Naive B cell (primary cell): Measurements from ENCODE around the gene SPATA4. TPM values are rescaled to one million over a fixed set of nuclear protein-coding genes. Genes with fewer than 3 reads are reported as not detected.
"Not testable (repeated sequence)": the region's sequence is repeated elsewhere in the genome, so short reads cannot be mapped to it uniquely, and the experiment has no call there.

ENCODE experiments used
- ATAC-seq, 2 donors: fragments of 150-1000 bp; cut with Tn5 transposase; 2 replicates each; pipeline ENCODE4 v1.10.0; 2021; ENCODE audit warnings: low read depth in 2 of 2, mild to moderate bottlenecking in 2 of 2, moderate library complexity in 2 of 2
- DNase-seq: peaks from one replicate; pipeline ENCODE4 v3.0.0; 2022
- H3K27ac Mint-ChIP-seq, 6 donors: one replicate each; pipeline ENCODE4 v1.8.0; 2020 to 2022; ENCODE audit warnings: mild to moderate bottlenecking in 6 of 6, mixed read lengths in 6 of 6, moderate library complexity in 5 of 6, inconsistent platforms in 2 of 6
- H3K27me3 Mint-ChIP-seq, 3 donors: one replicate each; pipeline ENCODE4 v1.8.0; 2021 to 2022; ENCODE audit warnings: mixed read lengths in 3 of 3, mild to moderate bottlenecking in 1 of 3
- H3K36me3 Mint-ChIP-seq, 2 donors: one replicate each; pipeline ENCODE4 v1.8.0; 2020 to 2022; ENCODE audit warnings: mixed read lengths in 2 of 2, inconsistent platforms in 1 of 2, mild to moderate bottlenecking in 1 of 2
- H3K4me1 Mint-ChIP-seq, 3 donors: one replicate each; pipeline ENCODE4 v1.8.0; 2020 to 2022; ENCODE audit warnings: mixed read lengths in 3 of 3, inconsistent platforms in 1 of 3, mild to moderate bottlenecking in 1 of 3, moderate library complexity in 1 of 3
- H3K4me3 Mint-ChIP-seq, 8 donors: one replicate each; pipeline ENCODE4 v1.8.0; 2020 to 2022; ENCODE audit warnings: mild to moderate bottlenecking in 8 of 8, mixed read lengths in 8 of 8, moderate library complexity in 8 of 8, inconsistent platforms in 2 of 8
- H3K9me3 Mint-ChIP-seq, 7 donors: one replicate each; pipeline ENCODE4 v1.8.0; 2020 to 2022; ENCODE audit warnings: mixed read lengths in 7 of 7, mild to moderate bottlenecking in 5 of 7, inconsistent platforms in 2 of 7, moderate library complexity in 1 of 7
- polyA plus RNA-seq, 6 donors: library from polyadenylated mRNA; unstranded; fragments of 300-500 nt; fragmentation: Illumina TruSeq; gene quantifications; one replicate each; pipeline ENCODE4 v1.2.3, GENCODE V29; 2021; ENCODE audit warnings: low read depth in 6 of 6

The SPATA4 gene
- polyA plus RNA-seq, result not detected

DNA sequence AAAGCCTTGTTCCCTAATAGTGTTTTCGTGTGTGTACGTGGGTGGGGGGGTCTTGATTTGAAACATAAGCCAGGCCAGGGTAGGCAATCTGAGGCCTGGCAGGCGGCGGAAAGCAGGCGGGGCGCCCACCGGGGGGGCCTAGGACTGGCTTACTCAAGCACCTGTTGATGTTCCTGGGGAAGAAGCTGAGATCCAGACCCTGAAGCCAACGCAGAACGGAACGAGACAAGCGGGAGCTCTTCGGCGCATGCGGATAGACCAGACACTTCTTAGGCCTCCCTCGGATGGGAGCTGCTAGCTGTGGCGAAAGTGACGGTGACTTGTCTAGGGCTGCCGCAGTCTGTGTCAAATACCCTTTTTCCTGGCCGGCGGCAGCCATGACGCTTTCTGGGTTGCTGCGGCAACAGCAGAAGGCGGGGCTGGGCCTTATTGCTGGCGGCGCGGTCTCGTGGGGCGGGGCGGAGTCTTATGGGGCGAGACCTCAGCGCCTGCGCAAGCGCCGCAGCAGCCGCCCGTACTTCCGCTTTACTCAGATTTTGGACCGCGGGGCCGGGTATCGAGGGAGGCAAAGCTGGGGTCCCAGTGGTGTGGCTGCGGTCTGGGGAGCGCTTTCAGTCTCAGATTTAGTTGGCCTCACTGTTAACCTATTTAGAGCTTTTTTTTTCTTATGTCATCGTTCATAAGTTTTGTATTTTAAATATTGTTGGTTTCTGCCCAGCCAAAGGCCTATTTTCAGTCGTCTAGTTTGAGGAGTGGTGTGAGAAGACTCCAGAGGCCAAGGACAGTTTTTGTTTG is at the start of gene SPATA4:
Gene SPATA4, minus strand, starts transcription at position 402 of the 795 bp plus-strand sequence. Its CDS starts 23 bp downstream, at position 379.
- H3K4me1 Mint-ChIP-seq, result peaks cover 10 to 12% (median 12%) of the 10 kb centered on the region in 3 donors
- ATAC-seq, result peak; percentile 94 to 97
- H3K36me3 Mint-ChIP-seq, result peaks cover 0 to 5% of the 10 kb centered on the region in 2 donors

DNA sequence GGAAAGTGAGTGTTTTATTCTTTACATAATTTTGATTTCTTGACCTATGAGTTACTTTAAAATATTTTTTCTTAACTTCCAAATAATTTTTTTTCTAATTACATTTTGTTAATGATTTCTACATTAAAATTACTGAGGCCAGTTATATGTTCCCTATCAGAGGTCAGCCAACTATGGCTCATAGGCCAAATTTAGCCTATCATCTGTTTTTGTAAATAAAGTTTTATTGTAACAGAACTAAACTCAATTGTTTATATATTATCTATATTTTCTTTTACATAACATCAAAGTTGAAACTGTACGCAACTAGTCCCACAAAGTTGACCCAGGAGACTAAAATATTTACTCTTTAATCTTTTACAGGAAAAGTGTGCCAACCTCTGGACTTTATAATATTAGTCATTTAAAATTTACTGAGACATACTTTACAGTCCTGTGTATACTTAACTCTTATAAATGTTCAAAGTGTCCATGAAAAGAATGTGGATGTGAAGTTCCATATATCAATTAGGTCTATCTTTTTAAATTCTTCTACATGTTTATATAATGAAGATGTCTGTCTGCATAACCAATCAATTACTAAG is 47.5 kb upstream of the SPATA4 start:
- no peak for ATAC-seq
- Mint-ChIP-seq H3K4me1 (no peaks in the 10 kb centered on the region), H3K9me3 (peaks cover 0 to 10% (median 0%) of the 10 kb centered on the region in 7 donors), H3K27me3 (peaks cover 0 to 3% (median 0%) of the 10 kb centered on the region in 3 donors), H3K27ac (no peak overlapping the region), H3K4me3 (no peak overlapping the region), H3K36me3 (no peaks in the 10 kb centered on the region)
- no peak for DNase-seq

More for the DNA sequence above, at the start of gene SPATA4:
- Mint-ChIP-seq H3K9me3 (peaks cover 0 to 2% (median 0%) of the 10 kb centered on the region in 7 donors), H3K27ac (peak within 1 kb of the TSS; percentile 72 to 98 (median 92)), H3K27me3 (peaks cover 9 to 32% (median 14%) of the 10 kb centered on the region in 3 donors), H3K4me3 (peak within 1 kb of the TSS; percentile 82 to 94 (median 87))
- peak; percentile 91 for DNase-seq

- ATAC-seq, result no peak
- Mint-ChIP-seq H3K4me1 (no peaks in the 10 kb centered on the region), H3K36me3 (no peaks in the 10 kb centered on the region)
These were observed 46.3 kb upstream of the SPATA4 start for GRCh38 chr4:176241703-176242102.

GRCh38 chr4:176238826-176239225 is 43.4 kb upstream of the SPATA4 start:
- Mint-ChIP-seq H3K27me3 (peaks cover 4 to 17% (median 7%) of the 10 kb centered on the region in 3 donors), H3K36me3 (no peaks in the 10 kb centered on the region), H3K9me3 (peaks cover 0 to 5% (median 0%) of the 10 kb centered on the region in 7 donors), H3K27ac (no peak overlapping the region), H3K4me1 (no peaks in the 10 kb centered on the region), H3K4me3 (no peak overlapping the region)
- DNase-seq (no peak), ATAC-seq (no peak)

More at GRCh38 chr4:176241703-176242102, 46.3 kb upstream of the SPATA4 start:
- Mint-ChIP-seq H3K4me3 (no peak overlapping the region), H3K27me3 (peaks cover 0 to 5% (median 3%) of the 10 kb centered on the region in 3 donors), H3K27ac (no peak overlapping the region), H3K9me3 (peaks cover 0 to 10% (median 0%) of the 10 kb centered on the region in 7 donors)
- no peak for DNase-seq

- H3K4me3 Mint-ChIP-seq, result no peak overlapping the region
- H3K36me3 Mint-ChIP-seq, result no peaks in the 10 kb centered on the region
- ATAC-seq, result no peak
These were observed 42.8 kb upstream of the SPATA4 start for GRCh38 chr4:176238157-176238610.

DNA sequence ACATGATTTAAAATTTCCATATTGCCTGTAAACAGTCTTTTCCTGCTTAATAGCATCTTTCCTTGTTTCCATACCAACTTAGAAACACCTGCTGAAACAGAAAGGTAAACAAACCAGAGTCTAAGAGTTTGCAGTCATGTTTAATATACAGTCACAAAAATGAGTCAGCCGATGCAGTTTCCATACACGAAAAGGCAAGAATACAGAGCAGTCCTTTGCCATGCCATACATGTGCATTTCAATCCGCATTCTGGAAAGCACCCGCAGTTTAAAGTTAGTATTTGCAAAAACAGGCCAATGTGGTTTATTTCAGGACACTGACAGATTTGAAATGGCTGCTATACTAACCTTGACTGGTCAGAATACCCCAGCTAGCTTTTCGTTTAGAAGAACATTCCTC is 41.6 kb upstream of the SPATA4 start:
- Mint-ChIP-seq H3K27ac (no peak overlapping the region), H3K36me3 (no peaks in the 10 kb centered on the region), H3K4me3 (no peak overlapping the region), H3K9me3 (peaks cover 0 to 5% (median 0%) of the 10 kb centered on the region in 7 donors), H3K27me3 (peaks cover 9 to 21% (median 14%) of the 10 kb centered on the region in 3 donors), H3K4me1 (no peaks in the 10 kb centered on the region)
- no peak for ATAC-seq
- DNase-seq, result no peak

More at GRCh38 chr4:176238157-176238610, 42.8 kb upstream of the SPATA4 start:
- Mint-ChIP-seq H3K27ac (no peak overlapping the region), H3K9me3 (peaks cover 0 to 5% (median 0%) of the 10 kb centered on the region in 7 donors), H3K4me1 (no peaks in the 10 kb centered on the region), H3K27me3 (peaks cover 4 to 21% (median 10%) of the 10 kb centered on the region in 3 donors)
- no peak for DNase-seq

GRCh38 chr4:176230836-176231235 is 35.5 kb upstream of the SPATA4 start:
- H3K9me3 Mint-ChIP-seq, result peaks cover 0 to 5% (median 0%) of the 10 kb centered on the region in 7 donors
- peaks cover 24 to 30% (median 26%) of the 10 kb centered on the region in 3 donors for H3K27me3 Mint-ChIP-seq
- H3K4me3 Mint-ChIP-seq, result no peak overlapping the region
- DNase-seq (no peak), ATAC-seq (no peak)
- H3K27ac Mint-ChIP-seq, result no peak overlapping the region
- no peaks in the 10 kb centered on the region for H3K4me1 Mint-ChIP-seq
- H3K36me3 Mint-ChIP-seq, result no peaks in the 10 kb centered on the region

- peaks cover 26 to 29% (median 28%) of the 10 kb centered on the region in 3 donors for H3K27me3 Mint-ChIP-seq
- no peak overlapping the region for H3K27ac Mint-ChIP-seq
- H3K9me3 Mint-ChIP-seq, result peaks cover 0 to 5% (median 0%) of the 10 kb centered on the region in 7 donors
- DNase-seq, result no peak
- H3K4me3 Mint-ChIP-seq, result no peak overlapping the region
- no peaks in the 10 kb centered on the region for H3K4me1 Mint-ChIP-seq
- no peaks in the 10 kb centered on the region for H3K36me3 Mint-ChIP-seq
- no peak for ATAC-seq
These were observed 34.3 kb upstream of the SPATA4 start for GRCh38 chr4:176229645-176230044.

DNA sequence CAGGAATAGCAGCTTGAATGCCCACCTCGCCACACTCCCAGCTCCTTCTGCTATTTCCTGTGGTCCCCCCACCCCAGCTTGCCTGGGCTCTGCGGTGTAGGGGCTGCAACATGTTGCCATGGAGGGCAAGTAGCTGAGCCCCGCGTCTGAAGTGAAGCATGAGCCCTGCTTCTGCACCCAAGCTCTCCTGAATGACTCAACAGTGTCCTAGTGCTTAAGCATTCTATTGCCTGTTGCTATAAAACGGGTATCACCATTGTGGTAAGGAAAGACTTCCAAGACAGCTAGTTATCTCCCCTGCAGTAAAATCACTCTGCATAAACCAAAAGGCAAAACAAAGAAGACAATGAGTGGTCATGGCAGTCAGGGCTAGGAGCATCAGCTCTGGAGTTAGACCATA is 31.4 kb upstream of the SPATA4 start:
- Mint-ChIP-seq H3K27ac (peak overlapping the region in 1 of 6 donors; percentile 63), H3K27me3 (peaks cover 14 to 17% (median 17%) of the 10 kb centered on the region in 3 donors), H3K9me3 (no peaks in the 10 kb centered on the region), H3K36me3 (no peaks in the 10 kb centered on the region), H3K4me3 (no peak overlapping the region), H3K4me1 (no peaks in the 10 kb centered on the region)
- DNase-seq (no peak), ATAC-seq (no peak)

DNA sequence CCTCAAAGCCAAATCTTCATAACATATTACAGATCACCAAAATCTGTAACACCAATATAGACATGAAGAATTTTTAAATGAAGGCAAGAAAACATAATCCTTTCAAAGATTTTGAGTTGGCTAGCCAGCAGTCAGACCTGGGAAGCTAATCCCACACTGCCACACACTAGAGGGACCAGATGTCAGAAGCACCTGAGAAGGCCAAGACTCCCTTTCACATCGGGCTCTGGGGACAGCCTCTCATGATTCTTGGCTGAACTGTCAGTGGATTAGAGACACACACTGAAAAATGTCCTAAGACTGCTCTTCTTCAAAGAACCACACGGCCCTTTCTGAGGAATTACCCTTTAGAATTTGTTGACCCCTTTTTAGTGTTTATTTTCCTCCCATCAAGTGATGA is 28.2 kb upstream of the SPATA4 start:
- Mint-ChIP-seq H3K27ac (no peak overlapping the region), H3K36me3 (no peaks in the 10 kb centered on the region), H3K9me3 (no peaks in the 10 kb centered on the region), H3K4me1 (no peaks in the 10 kb centered on the region), H3K4me3 (no peak overlapping the region), H3K27me3 (peaks cover 9 to 13% (median 11%) of the 10 kb centered on the region in 3 donors)
- DNase-seq (no peak), ATAC-seq (no peak)

- no peaks in the 10 kb centered on the region for H3K9me3 Mint-ChIP-seq
- ATAC-seq (no peak), DNase-seq (no peak)
- no peaks in the 10 kb centered on the region for H3K36me3 Mint-ChIP-seq
- H3K4me1 Mint-ChIP-seq, result no peaks in the 10 kb centered on the region
- H3K27me3 Mint-ChIP-seq, result peaks cover 5 to 13% (median 9%) of the 10 kb centered on the region in 3 donors
- H3K27ac Mint-ChIP-seq, result no peak overlapping the region
- no peak overlapping the region for H3K4me3 Mint-ChIP-seq
These were observed 26.8 kb upstream of the SPATA4 start for GRCh38 chr4:176222149-176222548.

DNA sequence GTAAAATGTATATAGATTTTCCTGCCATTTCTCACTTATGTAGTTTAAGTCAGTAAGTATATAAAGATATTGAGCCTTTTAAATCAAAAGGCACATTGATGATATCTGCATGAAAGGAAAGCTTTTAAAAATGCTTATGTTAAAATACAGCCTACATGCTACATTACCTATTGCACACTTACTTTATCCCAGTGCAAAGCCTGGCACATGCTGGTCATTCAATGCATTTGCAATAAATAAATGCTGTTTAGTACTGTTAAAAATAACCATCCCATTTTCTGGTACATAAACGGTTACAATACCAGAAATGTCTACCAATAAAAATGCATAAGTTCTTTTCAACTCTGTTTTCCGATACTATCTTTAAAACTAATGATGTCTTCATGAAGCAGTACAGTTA is 22.1 kb upstream of the SPATA4 start:
- Mint-ChIP-seq H3K4me1 (no peaks in the 10 kb centered on the region), H3K4me3 (no peak overlapping the region)
- no peak for ATAC-seq

GRCh38 chr4:176212351-176212750 is 17.0 kb upstream of the SPATA4 start:
- H3K9me3 Mint-ChIP-seq, result peaks cover 4 to 18% (median 11%) of the 10 kb centered on the region in 7 donors
- not testable (repeated sequence) for H3K4me1 Mint-ChIP-seq, DNase-seq, H3K27ac Mint-ChIP-seq, H3K36me3 Mint-ChIP-seq, ATAC-seq
- H3K27me3 Mint-ChIP-seq, result peaks cover 23 to 27% (median 23%) of the 10 kb centered on the region in 3 donors
- peak overlapping the region in 1 of 8 donors; percentile 36 for H3K4me3 Mint-ChIP-seq

More for the DNA sequence above, 22.1 kb upstream of the SPATA4 start:
- peaks cover 2 to 6% (median 3%) of the 10 kb centered on the region in 7 donors for H3K9me3 Mint-ChIP-seq
- H3K27me3 Mint-ChIP-seq, result peaks cover 0 to 8% (median 0%) of the 10 kb centered on the region in 3 donors
- H3K27ac Mint-ChIP-seq, result no peak overlapping the region
- H3K36me3 Mint-ChIP-seq, result peaks cover 0 to 4% of the 10 kb centered on the region in 2 donors
- no peak for DNase-seq
